Measurements from ENCODE around the gene ZNF467.

GRCh38 chr7:149815661-149816266, 42.4 kb upstream of the ZNF467 start:
- TF ChIP-seq, protein P1, sequence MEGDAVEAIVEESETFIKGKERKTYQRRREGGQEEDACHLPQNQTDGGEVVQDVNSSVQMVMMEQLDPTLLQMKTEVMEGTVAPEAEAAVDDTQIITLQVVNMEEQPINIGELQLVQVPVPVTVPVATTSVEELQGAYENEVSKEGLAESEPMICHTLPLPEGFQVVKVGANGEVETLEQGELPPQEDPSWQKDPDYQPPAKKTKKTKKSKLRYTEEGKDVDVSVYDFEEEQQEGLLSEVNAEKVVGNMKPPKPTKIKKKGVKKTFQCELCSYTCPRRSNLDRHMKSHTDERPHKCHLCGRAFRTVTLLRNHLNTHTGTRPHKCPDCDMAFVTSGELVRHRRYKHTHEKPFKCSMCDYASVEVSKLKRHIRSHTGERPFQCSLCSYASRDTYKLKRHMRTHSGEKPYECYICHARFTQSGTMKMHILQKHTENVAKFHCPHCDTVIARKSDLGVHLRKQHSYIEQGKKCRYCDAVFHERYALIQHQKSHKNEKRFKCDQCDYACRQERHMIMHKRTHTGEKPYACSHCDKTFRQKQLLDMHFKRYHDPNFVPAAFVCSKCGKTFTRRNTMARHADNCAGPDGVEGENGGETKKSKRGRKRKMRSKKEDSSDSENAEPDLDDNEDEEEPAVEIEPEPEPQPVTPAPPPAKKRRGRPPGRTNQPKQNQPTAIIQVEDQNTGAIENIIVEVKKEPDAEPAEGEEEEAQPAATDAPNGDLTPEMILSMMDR (IDR thresholded peaks at IDR 0.05) = no peak
- TF ChIP-seq POLR2A (IDR thresholded peaks at IDR 0.05) = no peak

Measured in testis (tissue), 2 donors.